ENCODE results near the gene ZSWIM5. TPM values are rescaled to one million over a fixed set of nuclear protein-coding genes. Genes with fewer than 3 reads are reported as not detected.

The ZSWIM5 gene
- total RNA-seq, 2 donors from 2014 or later: 8.8 to 12.3 TPM

- H3K4me3 Mint-ChIP-seq: no peak overlapping the region
- TF ChIP-seq, protein P1, sequence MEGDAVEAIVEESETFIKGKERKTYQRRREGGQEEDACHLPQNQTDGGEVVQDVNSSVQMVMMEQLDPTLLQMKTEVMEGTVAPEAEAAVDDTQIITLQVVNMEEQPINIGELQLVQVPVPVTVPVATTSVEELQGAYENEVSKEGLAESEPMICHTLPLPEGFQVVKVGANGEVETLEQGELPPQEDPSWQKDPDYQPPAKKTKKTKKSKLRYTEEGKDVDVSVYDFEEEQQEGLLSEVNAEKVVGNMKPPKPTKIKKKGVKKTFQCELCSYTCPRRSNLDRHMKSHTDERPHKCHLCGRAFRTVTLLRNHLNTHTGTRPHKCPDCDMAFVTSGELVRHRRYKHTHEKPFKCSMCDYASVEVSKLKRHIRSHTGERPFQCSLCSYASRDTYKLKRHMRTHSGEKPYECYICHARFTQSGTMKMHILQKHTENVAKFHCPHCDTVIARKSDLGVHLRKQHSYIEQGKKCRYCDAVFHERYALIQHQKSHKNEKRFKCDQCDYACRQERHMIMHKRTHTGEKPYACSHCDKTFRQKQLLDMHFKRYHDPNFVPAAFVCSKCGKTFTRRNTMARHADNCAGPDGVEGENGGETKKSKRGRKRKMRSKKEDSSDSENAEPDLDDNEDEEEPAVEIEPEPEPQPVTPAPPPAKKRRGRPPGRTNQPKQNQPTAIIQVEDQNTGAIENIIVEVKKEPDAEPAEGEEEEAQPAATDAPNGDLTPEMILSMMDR (conservative IDR thresholded peaks at IDR 0.05): no peak
These were observed 65.0 kb downstream of the ZSWIM5 start for GRCh38 chr1:45141247-45142003.

DNA sequence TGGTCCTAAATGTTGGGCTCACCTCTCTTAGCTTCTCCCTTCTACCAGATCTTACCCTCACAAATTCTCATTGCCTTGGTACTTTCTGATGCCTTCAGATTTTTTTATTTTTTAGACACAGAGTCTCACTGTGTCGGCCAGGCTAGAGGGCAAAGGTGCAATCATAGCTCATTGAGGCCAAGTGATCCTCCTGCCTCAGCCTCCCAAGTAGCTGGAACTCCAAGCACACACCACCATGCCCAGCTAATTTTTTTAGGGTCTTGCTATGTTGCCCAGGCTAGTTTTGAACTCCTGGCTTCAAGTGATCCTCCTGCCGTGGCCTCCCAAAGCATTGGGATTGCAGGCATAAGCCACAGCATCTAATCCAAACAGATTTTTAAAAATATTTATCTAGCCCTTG, 69.4 kb downstream of the ZSWIM5 start:
- no peak overlapping the region for H3K4me3 ChIP-seq (ENCODE audit: low read length)
- H3K9me3 Mint-ChIP-seq: peaks cover 2% of the 10 kb centered on the region
- no peaks in the 10 kb centered on the region for H3K27me3 Mint-ChIP-seq (ENCODE audit: insufficient read depth)
- no peaks in the 10 kb centered on the region for H3K4me1 ChIP-seq (ENCODE audit: control insufficient read depth, insufficient read depth, low read length)
- H3K4me1 Mint-ChIP-seq: no peaks in the 10 kb centered on the region
- no peak overlapping the region for H3K27ac Mint-ChIP-seq
- H3K36me3 ChIP-seq (ENCODE audit: control insufficient read depth, insufficient read depth, low read length): no peaks in the 10 kb centered on the region
- no peaks in the 10 kb centered on the region for H3K27me3 ChIP-seq (ENCODE audit: control insufficient read depth, insufficient read depth, low read length, poor library complexity, severe bottlenecking)
- no peak overlapping the region for H3K4me3 Mint-ChIP-seq
- TF ChIP-seq, protein P1 (conservative IDR thresholded peaks at IDR 0.05): no peak
- DNase-seq: no peak
- no peaks in the 10 kb centered on the region for H3K36me3 Mint-ChIP-seq (ENCODE audit: low read depth)
- H3K9me3 ChIP-seq (ENCODE audit: control insufficient read depth, low read length): no peaks in the 10 kb centered on the region
- WGBS, 2 experiments (ENCODE audit: insufficient coverage in 1 of 2, insufficient read length in 1 of 2): 95 to 97% methylated on average over 2 of the region's 2 CpGs
- H3K27ac ChIP-seq (ENCODE audit: low read depth, low read length): no peak overlapping the region
- H3K9ac ChIP-seq (ENCODE audit: extremely low read depth, low read length, poor library complexity, severe bottlenecking): no peak overlapping the region

More at GRCh38 chr1:45141247-45142003, 65.0 kb downstream of the ZSWIM5 start:
- Histone ChIP-seq H3K27me3 (ENCODE audit: control insufficient read depth, insufficient read depth, low read length, poor library complexity, severe bottlenecking) (no peaks in the 10 kb centered on the region), H3K9me3 (ENCODE audit: control insufficient read depth, low read length) (no peaks in the 10 kb centered on the region), H3K4me1 (ENCODE audit: control insufficient read depth, insufficient read depth, low read length) (no peaks in the 10 kb centered on the region), H3K27ac (ENCODE audit: low read depth, low read length) (no peak overlapping the region), H3K36me3 (ENCODE audit: control insufficient read depth, insufficient read depth, low read length) (no peaks in the 10 kb centered on the region), H3K9ac (ENCODE audit: extremely low read depth, low read length, poor library complexity, severe bottlenecking) (no peak overlapping the region), H3K4me3 (ENCODE audit: low read length) (no peak overlapping the region)
- Mint-ChIP-seq H3K36me3 (ENCODE audit: low read depth) (no peaks in the 10 kb centered on the region), H3K27me3 (ENCODE audit: insufficient read depth) (no peaks in the 10 kb centered on the region), H3K9me3 (no peaks in the 10 kb centered on the region), H3K4me1 (no peaks in the 10 kb centered on the region), H3K27ac (no peak overlapping the region)
- 88% methylated on average over 2 of the region's 4 CpGs; no CpG with 5 or more reads in 1 of the 2 experiments for WGBS, 2 experiments (ENCODE audit: insufficient coverage in 1 of 2, insufficient read length in 1 of 2)
- no peak for DNase-seq

DNA sequence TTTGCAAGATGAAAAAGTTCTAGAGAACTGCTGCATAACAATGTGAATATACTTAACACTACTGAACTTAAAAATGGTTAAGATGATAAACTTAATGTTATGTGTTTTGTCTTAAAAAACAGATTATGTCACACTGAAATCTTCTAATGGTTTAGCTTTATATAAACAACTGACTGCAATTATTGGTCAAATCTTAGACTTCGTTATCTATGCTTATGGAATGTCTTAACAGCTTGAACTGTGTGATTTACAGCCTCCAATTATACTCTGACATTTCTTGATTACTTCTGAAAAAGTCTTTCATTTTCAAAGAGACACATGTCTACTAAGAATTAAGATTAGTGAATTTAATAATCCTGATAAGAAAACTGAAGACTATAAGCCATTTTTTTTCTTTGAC, 71.1 kb downstream of the ZSWIM5 start:
- no peaks in the 10 kb centered on the region for H3K36me3 Mint-ChIP-seq (ENCODE audit: low read depth)
- no peaks in the 10 kb centered on the region for H3K27me3 Mint-ChIP-seq (ENCODE audit: insufficient read depth)
- Histone ChIP-seq H3K4me1 (ENCODE audit: control insufficient read depth, insufficient read depth, low read length) (no peaks in the 10 kb centered on the region), H3K4me3 (ENCODE audit: low read length) (no peak overlapping the region), H3K9ac (ENCODE audit: extremely low read depth, low read length, poor library complexity, severe bottlenecking) (no peak overlapping the region), H3K9me3 (ENCODE audit: control insufficient read depth, low read length) (no peaks in the 10 kb centered on the region), H3K27ac (ENCODE audit: low read depth, low read length) (no peak overlapping the region), H3K27me3 (ENCODE audit: control insufficient read depth, insufficient read depth, low read length, poor library complexity, severe bottlenecking) (no peaks in the 10 kb centered on the region), H3K36me3 (ENCODE audit: control insufficient read depth, insufficient read depth, low read length) (no peaks in the 10 kb centered on the region)
- peaks cover 2% of the 10 kb centered on the region for H3K9me3 Mint-ChIP-seq
- TF ChIP-seq, protein P1 (conservative IDR thresholded peaks at IDR 0.05): no peak
- WGBS, 2 experiments (ENCODE audit: insufficient coverage in 1 of 2, insufficient read length in 1 of 2): 100% methylated on average over 1 of the region's 1 CpG
- H3K4me3 Mint-ChIP-seq: no peak overlapping the region
- H3K27ac Mint-ChIP-seq: no peak overlapping the region
- no peaks in the 10 kb centered on the region for H3K4me1 Mint-ChIP-seq
- DNase-seq: no peak

Data from endodermal cell (in vitro differentiated cells).